Activated CD4-positive, alpha-beta T cell treated with anti-CD3 and anti-CD28 coated beads for 4 hours (primary cell): ENCODE results near the gene UBE2D2.
"Not testable (repeated sequence)": the region's sequence is repeated elsewhere in the genome, so short reads cannot be mapped to it uniquely, and the experiment has no call there.

Source experiments
- DNase-seq, 2 donors: peaks; one replicate each; pipeline ENCODE4 v3.0.0-alpha.2; 2020

UBE2D2 gene

DNA sequence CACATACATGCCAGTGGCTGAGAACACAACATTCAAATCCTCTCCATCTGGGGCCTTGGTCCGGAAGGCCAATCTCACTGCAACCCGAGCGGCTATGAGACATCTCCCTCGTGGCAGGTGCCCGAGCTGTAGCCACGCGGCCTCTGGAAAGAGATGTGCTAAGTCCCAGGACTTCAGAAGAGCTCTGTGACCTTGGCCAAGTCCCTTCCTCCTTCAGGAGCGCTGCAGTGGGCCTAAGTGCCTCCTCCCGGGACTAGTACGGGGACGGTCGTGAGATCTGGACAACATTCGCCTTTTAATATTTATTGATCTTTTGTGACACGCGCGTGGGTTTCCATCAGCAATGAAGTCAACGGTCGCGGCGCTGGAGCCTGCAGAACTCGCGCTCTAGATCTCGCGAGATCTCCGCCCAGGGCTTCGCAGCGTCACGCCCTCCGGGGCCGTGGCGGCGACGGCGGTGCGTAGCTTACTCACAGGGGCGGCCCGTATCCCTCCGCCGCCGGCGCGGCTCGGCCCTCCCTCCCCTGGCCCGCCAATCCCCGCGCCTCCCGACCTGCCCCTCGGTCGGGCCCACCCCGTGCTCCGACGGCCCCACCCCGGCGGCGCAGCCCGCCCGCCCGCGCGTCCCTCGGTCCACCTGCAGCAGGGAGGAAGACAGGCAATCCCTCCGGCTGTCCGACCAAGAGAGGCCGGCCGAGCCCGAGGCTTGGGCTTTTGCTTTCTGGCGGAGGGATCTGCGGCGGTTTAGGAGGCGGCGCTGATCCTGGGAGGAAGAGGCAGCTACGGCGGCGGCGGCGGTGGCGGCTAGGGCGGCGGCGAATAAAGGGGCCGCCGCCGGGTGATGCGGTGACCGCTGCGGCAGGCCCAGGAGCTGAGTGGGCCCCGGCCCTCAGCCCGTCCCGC, at the start of gene UBE2D2:
UBE2D2 (plus strand) TSS at position 588 of the 903 bp plus-strand sequence. CDS start 453 bp downstream, outside the sequence.
- peak; percentile 98 for DNase-seq

DNA sequence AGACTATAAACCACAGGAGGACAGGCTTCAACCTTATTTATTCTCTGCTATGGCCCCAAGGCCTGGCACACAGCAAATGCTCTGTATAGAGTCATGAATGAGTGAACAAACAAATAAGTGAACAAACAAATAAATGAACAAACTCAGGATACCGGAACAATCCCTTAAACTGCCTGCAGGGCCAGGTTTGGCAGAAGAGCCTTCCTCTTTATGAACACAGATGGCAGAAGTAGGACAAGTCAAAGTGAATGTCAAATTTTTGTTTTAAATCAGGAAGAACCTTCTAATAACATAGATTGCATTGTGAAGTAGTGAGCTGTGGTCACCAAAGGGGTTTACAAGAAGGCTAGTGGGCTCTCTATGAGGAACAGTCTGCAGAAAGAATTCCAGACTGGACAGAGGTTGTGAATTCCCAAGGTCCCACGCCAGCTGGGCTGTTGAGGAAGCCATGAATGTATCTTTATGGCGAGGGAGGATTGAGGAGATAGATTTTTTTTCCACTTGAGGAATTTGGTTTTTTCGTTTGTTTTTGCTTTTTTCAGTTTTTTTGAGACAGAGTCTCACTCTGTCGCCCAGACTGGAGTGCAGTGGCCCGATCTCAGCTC, 48.3 kb upstream of the UBE2D2 start:
- no peak for DNase-seq

DNA sequence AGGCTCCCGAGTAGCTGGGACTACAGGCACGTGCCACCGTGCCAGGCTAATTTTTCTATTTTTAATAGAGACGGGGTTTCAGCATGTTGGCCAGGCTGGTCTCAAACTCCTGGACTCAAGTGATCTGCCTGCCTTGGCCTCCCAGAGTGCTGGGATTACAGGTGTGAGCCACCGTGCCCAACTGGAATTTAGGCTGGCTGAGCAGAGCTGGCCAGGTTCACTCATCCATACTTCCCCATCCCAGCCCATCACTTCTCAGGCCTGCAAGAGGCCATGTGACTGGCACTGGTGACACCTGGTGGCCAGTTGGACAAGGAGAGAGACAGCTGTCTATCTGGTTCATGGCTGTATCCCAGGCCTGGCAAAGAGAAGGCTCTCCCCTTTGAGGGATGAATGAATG, 47.7 kb upstream of the UBE2D2 start:
- peak; percentile 79 to 83 for DNase-seq

DNA sequence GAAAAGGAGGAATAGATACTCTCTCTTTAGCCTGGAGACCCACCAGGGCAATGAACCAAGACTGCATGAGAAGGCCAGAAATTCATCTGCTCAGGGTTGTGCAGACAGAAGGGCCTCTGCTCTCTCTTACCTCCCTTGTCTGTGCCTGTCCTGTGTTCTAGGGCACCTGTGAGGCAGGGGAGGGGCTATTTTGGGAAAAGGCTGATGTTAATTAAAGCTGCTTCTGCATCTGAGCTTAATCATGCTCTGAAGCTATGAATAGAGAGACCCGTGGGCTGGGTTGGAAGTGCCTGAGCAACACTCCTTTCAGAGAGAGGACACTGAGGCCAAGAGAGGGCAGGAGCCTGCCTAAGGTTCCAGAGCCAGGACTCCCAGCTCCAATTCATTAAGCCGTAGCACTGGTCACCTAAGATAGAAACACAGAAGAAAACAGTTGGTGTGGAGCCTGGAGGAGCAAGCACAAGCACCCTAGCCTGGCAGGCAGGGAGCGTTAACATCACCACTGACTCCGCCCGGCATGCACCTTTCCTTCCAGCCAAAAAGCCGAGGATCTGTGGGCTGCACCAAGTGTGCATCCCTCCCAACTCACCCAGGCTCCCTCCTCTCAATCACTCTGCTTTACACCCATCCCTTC, 47.2 kb upstream of the UBE2D2 start:
- no peak for DNase-seq

DNA sequence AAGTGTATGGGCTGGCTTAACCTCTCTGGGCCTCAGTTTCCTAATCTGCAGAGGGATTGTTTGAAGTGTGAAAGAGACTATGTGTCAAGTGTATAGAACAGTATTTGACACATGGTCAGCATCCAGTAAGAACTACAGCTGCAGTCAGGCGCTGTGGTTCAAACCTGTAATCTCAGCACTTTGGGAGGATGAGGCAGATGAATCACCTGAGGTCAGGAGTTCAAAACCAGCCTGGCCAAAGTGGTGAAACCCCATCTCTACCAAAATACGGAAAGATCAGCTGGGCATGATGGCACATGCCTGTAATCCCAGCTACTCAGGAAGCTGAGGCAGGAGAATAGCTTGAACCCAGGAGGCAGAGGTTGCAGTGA, 46.7 kb upstream of the UBE2D2 start:
- DNase-seq, result no peak

GRCh38 chr5:139517683-139518564, 43.2 kb upstream of the UBE2D2 start:
- DNase-seq, result peak; percentile 85 to 86

GRCh38 chr5:139523635-139524445, 37.3 kb upstream of the UBE2D2 start:
- DNase-seq, result no peak

DNA sequence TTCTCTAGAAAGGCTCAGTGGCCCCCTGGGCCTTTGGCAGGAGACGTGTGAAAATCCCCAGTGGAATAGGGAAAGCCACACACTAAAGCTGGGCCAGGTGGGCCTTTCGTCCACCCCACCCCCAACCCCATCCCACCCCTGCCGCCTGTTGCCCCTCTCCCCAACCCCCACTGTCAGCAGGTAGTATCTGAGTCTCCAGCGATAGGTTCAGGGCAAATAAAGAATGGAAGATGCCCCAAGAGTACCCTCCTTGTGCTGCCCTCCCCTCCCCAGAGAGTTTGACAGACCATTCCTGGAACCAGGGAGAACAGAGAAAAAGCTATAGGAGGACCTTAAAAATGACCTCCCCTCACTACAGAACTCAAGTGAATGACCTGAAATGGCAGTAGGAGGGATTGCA, 36.7 kb upstream of the UBE2D2 start:
- no peak for DNase-seq

GRCh38 chr5:139524940-139525585, 36.1 kb upstream of the UBE2D2 start:
- no peak for DNase-seq

- not testable (repeated sequence) for DNase-seq
Measured at GRCh38 chr5:139525586-139526308, 35.4 kb upstream of the UBE2D2 start.

GRCh38 chr5:139526309-139527089, 34.6 kb upstream of the UBE2D2 start:
- not testable (repeated sequence) for DNase-seq

DNA sequence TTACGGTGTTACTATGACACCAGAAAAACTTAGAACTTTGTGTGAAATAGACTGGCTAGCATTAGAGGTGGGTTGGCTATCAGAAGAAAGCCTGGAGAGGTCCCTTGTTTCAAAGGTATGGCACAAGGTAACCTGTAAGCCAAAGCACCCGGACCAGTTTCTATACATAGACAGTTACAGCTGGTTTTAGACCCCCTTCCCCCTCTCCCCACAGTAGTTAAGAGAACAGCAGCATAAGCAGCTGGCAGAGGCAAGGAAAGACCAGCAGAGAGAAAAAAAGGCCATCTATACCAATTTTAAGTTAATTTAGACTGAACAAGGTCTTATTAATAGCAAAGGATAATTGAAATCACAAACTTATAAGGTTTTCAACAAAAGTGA, 34.1 kb upstream of the UBE2D2 start:
- not testable (repeated sequence) for DNase-seq

GRCh38 chr5:139527896-139528467, 33.2 kb upstream of the UBE2D2 start:
- not testable (repeated sequence) for DNase-seq

GRCh38 chr5:139528695-139529094, 32.4 kb upstream of the UBE2D2 start:
- not testable (repeated sequence) for DNase-seq

GRCh38 chr5:139530079-139530478, 31.1 kb upstream of the UBE2D2 start:
- not testable (repeated sequence) for DNase-seq

DNA sequence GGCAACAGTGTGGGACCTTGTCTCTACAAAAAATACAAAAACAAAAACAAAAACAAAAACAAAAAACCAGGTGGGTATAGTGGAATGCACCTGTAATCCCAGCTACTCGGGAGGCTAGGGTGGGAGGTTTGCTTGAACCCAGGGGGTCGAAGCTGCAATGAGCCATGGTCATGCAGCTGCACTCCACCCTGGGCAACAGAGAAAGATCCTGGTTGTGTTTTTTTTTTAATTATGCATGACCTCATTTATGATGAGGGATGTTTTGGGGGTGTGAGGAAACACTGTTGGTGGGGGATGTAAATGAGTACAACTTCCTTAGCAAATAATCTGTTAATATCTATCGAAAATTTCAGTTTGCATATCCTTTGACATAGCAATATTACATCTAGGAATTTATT, 29.4 kb upstream of the UBE2D2 start:
- no peak for DNase-seq

- DNase-seq, result peak; percentile 19 to 23
Measured at GRCh38 chr5:139543423-139543991, 17.6 kb upstream of the UBE2D2 start.

DNA sequence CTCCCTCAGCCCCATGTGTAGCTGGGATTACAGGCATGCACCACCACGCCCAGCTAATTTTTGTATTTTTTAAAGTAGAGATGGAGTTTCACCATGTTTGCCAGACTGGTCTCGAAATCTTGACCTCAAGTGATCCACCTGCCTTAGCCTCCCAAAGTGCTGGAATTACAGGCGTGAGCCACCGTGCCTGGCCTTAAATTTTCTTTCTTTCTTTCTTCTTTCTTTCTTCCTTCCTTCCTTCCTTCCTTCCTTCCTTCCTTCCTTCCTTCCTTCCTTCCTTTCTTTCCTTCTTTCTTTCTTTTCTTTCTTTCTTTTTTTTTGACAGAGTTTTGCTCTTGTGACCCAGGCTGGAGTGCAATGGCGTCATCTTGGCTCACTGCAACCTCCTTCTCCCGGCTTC, 14.5 kb upstream of the UBE2D2 start:
- DNase-seq, result not testable (repeated sequence)
